DMS53 treated with DMSO at 0.1 percent for 48 hours (cell line): Measurements from ENCODE around the gene ZNF70.
"Not testable (repeated sequence)": the region's sequence is repeated elsewhere in the genome, so short reads cannot be mapped to it uniquely, and the experiment has no call there.

Source experiments
- DNase-seq: peaks from one replicate; lab custom pipeline; 2025; ENCODE audit not compliant: unreplicated experiment; lab: John Stamatoyannopoulos, UW

Gene ZNF70

DNA sequence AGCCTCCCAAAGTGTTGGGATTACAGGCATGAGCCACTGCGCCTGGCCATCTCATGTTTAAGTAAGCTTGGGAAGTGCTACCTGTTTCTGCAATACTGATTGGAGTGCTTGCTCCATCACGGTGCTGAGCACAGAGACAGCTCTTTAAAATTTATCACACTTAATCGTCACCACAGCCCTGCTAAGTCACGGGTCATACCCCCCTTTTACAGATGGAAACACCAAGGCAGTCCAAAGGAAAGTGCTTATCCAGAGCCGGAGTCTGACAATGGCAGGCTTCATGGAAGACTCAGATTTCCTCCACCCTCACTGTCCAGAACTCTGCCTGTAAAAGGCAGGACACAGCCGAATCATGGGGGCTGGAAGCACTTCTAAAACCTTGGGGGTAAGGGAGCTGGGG, 9.1 kb upstream of the ZNF70 start:
- DNase-seq, result no peak

- no peak for DNase-seq
Observed at GRCh38 chr22:23759566-23759965, 8.7 kb upstream of the ZNF70 start.

GRCh38 chr22:23756891-23757290, 6.0 kb upstream of the ZNF70 start:
- DNase-seq, result no peak

GRCh38 chr22:23755711-23756110, 4.8 kb upstream of the ZNF70 start:
- no peak for DNase-seq

DNA sequence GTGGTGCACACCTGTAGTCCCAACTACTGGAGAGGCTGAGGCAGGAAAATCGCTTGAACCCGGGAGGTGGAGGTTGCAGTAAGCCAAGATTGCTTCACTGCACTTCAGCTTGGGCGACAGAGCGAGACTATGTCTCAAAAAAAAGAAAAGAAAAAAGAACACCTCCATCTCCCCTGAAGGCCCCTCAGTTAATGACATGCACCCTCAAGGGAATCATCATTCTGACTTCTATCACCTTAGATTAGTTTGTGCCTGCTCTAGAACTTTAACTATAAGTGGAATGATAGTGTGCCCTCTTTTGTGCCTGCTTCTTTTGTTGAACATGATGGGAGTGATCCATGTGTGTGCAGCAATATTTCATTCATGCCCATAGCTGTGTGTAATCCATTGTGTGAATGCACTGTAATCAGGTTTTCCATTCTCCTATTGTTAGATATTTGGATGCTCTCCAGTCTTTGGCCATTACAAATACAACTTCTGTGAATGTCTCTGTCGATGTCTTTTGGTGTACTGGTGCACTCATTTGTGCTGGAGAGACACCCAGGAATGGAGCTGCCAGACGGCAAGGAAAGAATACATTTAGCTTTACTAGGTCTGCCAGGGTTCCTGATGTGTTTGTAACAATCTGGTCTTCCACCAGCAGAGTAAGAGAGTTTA, 4.2 kb upstream of the ZNF70 start:
- no peak for DNase-seq

DNA sequence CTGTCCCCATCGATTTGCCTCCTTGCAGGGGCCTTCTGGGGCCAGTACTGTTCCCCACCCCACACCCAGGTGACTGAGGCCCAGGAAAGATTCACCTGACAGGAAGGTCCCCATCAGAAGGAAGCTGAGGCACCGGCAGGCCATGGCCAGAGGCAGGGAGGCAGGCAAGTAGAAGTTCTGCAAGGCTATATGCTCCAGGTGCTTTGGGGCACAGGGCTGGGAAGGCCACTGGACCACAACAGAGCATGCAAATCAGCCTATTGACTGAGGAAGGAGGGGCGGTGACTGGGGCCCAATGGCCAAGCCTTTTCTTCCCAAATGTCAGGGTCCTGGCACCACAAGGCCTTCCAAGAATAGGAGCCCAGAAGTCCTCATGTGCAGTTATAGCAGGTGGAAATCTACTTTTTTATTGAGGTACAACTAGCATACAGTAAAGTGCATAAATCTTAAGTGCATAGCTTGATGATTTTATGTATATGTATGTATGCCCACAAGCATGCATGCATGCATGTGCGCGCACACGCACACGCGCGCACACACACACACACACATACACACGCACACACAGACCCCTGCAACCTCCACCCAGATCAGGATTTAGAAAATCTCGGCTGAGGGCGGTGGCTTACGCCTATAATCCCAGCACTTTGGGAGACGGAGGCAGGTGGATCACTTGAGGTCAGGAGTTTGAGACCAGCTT, 3.5 kb upstream of the ZNF70 start, which contains the start of gene VPREB3:
TSS of gene VPREB3 (minus strand) at position 206 of the 700 bp plus-strand sequence. CDS start at position 144, 62 bp downstream.
- DNase-seq, result no peak

- no peak for DNase-seq
Observed at GRCh38 chr22:23753385-23753784, 2.5 kb upstream of the ZNF70 start.

GRCh38 chr22:23752750-23753149, 1.8 kb upstream of the ZNF70 start:
- no peak for DNase-seq

- no peak for DNase-seq
Observed at GRCh38 chr22:23752090-23752691, 1.3 kb upstream of the ZNF70 start.

GRCh38 chr22:23751441-23751996, 607 bp upstream of the ZNF70 start:
- DNase-seq, result no peak

DNA sequence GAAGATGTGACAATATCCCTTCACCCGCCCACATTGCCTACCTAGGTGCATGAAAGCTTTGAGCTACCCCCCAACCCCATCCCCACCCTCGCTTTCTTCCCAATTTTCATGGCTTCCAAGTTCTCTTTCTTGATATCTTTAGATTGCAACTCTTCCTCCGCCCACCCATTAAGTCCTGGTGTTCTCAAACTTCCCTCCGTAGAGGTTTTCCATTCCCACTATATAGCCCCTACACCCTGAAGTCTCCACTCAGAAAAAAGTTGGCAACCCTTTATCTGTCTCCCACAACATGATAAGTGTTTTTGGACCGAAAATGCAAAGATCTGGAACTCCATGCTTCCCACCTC, 572 bp downstream of the ZNF70 start:
- DNase-seq, result no peak

- no peak for DNase-seq
Observed at GRCh38 chr22:23749841-23750301, 1.0 kb downstream of the ZNF70 start.

- no peak for DNase-seq
Observed at GRCh38 chr22:23745791-23746190, 5.1 kb downstream of the ZNF70 start.

DNA sequence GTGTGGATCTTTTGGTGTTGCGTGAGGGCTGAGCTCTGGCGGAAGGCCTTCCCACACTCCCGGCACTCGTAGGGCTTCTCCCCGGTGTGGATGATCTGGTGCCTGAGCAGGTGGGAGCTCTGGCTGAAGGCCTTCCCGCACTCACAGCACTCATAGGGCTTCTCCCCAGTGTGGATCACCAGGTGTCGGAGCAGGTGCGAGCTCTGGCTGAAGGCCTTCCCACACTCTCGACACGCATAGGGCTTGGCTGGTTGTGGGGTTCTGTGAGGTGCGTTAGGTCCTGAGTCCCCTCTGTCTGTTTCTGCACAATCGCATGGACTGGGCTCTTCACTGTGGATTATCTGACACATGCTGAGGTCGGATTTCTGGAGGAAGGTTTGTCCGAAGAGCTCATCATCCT, 6.4 kb downstream of the ZNF70 start:
- no peak for DNase-seq

DNA sequence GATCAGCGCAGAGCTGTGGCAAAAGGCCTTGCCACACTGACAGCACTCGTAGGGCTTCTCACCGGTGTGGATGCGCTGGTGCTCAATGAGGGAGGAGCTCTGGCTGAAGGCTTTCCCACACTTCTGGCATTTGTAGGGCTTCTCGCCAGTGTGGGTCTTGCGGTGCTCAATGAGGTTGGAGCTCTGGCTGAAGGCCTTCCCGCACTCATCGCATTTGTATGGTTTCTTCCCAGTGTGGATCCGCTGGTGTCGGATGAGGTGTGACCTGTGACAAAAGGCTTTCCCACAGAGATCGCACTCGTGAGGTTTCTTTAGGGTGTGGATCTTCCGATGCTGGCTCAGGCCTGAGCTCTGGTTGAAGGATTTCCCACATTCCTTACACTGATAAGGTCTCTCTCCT, 6.9 kb downstream of the ZNF70 start:
- DNase-seq, result no peak

- no peak for DNase-seq
Observed at GRCh38 chr22:23743303-23743705, 7.6 kb downstream of the ZNF70 start.

- DNase-seq, result no peak
Observed at GRCh38 chr22:23742505-23743264, 8.2 kb downstream of the ZNF70 start.

- no peak for DNase-seq
Observed at GRCh38 chr22:23737696-23738095, 13.2 kb downstream of the ZNF70 start.

DNA sequence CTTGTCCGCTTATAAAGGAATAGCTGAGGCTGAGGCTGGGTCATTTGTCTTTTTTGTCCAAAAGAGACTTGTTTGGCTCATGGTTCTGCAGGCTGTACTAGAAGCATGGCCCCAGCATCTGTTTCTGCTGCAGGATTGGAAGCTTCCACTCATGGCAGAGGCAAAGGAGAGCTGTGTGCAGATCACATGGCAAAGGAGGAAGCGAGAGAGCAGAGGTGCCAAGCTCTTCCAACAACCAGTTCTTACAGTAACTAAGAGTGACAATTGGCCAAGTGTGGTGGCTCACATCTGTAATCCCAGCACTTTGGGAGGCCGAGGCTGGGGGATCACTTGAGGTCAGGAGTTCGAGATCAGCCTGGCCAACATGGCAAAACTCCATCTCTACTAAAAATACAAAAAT, 22.8 kb downstream of the ZNF70 start:
- not testable (repeated sequence) for DNase-seq

DNA sequence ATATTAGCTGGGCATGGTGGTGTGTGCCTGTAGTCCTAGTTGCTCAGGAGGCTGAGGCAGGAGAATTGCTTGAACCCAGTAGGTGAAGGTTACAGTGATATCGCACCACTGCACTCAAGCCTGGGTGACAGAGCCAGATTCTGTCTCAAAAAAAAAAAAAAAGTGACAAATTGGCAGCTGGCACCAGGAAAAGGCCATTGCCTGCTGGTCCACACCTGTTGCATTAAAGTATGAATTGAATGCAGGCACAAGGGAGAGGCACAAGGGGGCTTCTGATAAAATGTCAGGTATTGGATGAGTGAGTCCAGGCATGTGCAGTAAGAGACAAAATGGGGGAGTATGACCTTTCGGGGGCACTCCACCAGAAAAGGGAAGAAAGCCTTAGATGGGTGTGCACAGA, 28.2 kb downstream of the ZNF70 start:
- DNase-seq, result no peak

GRCh38 chr22:23722160-23722559, 28.8 kb downstream of the ZNF70 start:
- no peak for DNase-seq
